ENCODE measurements around the gene ATRNL1. TPM values are rescaled to one million over a fixed set of nuclear protein-coding genes. Genes with fewer than 3 reads are reported as not detected.

ATRNL1 gene
- total RNA-seq, 1 experiment from 2014 or later = 8.8 TPM

DNA sequence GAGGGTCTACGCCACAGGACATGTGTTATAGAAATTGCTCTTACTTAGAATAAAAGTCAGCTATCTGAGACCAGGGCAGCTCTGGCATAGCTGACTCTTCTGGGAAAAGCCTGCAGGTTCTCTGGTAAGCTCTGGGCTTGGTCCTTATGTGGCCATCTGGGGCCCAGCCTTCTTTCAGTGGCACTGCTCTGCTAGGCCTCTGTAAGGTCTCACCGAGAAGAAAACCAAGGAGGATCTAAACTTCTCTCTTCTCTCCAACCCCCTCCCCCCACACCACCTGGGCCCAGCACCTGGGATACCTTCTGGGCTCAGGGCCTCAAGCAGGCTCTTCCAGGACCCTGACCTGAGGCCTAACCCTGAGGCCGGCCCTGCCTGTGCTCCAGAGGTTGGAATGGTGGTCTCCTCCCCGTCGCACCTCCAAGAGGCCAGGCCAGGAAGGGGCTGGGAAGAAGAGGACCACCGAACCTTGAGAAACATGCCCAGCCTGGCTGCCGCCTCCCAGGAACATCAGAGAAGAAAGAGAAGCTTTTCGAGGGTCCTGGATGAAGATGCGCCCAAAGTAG lies 856.2 kb downstream of the ATRNL1 start:
- TF ChIP-seq CTCF (IDR thresholded peaks at IDR 0.05; ENCODE audit: unreplicated experiment) = no peak
- Mint-ChIP-seq H3K4me1 (ENCODE audit: low read depth, unreplicated experiment) (no peaks in the 10 kb centered on the region), H3K36me3 (ENCODE audit: insufficient read depth, unreplicated experiment) (no peaks in the 10 kb centered on the region), H3K9me3 (ENCODE audit: low read depth, unreplicated experiment) (no peaks in the 10 kb centered on the region), H3K4me3 (ENCODE audit: low read depth, unreplicated experiment) (no peak overlapping the region), H3K27me3 (ENCODE audit: unreplicated experiment) (no peaks in the 10 kb centered on the region), H3K27ac (ENCODE audit: unreplicated experiment) (no peak overlapping the region)
- intact Hi-C loops (cut with micrococcal nuclease; ENCODE audit: unreplicated experiment) = no loop called here
- DNase-seq = no peak
- CTCF ChIA-PET = no interaction called here
- no TSS peak for BruUV-seq (replicated peaks)

DNA sequence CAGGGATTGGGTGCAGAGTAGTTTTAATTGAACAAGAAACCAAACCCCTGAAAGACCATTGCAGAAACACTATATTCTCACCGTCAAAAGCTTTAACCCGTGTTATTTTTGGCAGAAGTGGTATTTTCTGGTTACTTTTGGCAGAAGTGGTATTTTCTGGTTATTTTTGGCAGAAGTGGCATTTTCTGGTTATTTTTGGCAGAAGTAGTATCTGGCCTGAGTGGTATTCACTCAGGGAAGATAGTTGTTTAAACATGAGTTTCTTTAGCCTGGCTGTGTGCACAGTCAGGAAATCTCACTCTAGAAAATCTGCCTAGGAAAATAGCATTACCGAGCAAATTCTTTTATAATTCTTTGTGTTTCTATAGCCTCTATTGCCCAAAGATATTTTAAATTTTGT lies 857.2 kb downstream of the ATRNL1 start:
- H3K4me1 Mint-ChIP-seq (ENCODE audit: low read depth, unreplicated experiment) = no peaks in the 10 kb centered on the region
- no TSS peak for BruUV-seq (replicated peaks)
- no peaks in the 10 kb centered on the region for H3K9me3 Mint-ChIP-seq (ENCODE audit: low read depth, unreplicated experiment)
- no peak overlapping the region for H3K27ac Mint-ChIP-seq (ENCODE audit: unreplicated experiment)
- no peaks in the 10 kb centered on the region for H3K36me3 Mint-ChIP-seq (ENCODE audit: insufficient read depth, unreplicated experiment)
- no peak overlapping the region for H3K4me3 Mint-ChIP-seq (ENCODE audit: low read depth, unreplicated experiment)
- no peaks in the 10 kb centered on the region for H3K27me3 Mint-ChIP-seq (ENCODE audit: unreplicated experiment)
- CTCF ChIA-PET = no interaction called here
- no peak for DNase-seq
- no peak for TF ChIP-seq CTCF (IDR thresholded peaks at IDR 0.05; ENCODE audit: unreplicated experiment)
- intact Hi-C loops (cut with micrococcal nuclease; ENCODE audit: unreplicated experiment) = no loop called here

- Mint-ChIP-seq H3K4me3 (ENCODE audit: low read depth, unreplicated experiment) (no peak overlapping the region), H3K27ac (ENCODE audit: unreplicated experiment) (no peak overlapping the region), H3K9me3 (ENCODE audit: low read depth, unreplicated experiment) (no peaks in the 10 kb centered on the region), H3K4me1 (ENCODE audit: low read depth, unreplicated experiment) (no peaks in the 10 kb centered on the region), H3K36me3 (ENCODE audit: insufficient read depth, unreplicated experiment) (no peaks in the 10 kb centered on the region), H3K27me3 (ENCODE audit: unreplicated experiment) (no peaks in the 10 kb centered on the region)
- DNase-seq = no peak
- no TSS peak for BruUV-seq (replicated peaks)
- no peak for TF ChIP-seq CTCF (IDR thresholded peaks at IDR 0.05; ENCODE audit: unreplicated experiment)
- CTCF ChIA-PET = no interaction called here
- intact Hi-C loops (cut with micrococcal nuclease; ENCODE audit: unreplicated experiment) = no loop called here
These were observed 858.1 kb downstream of the ATRNL1 start for GRCh38 chr10:115951242-115951641.

DNA sequence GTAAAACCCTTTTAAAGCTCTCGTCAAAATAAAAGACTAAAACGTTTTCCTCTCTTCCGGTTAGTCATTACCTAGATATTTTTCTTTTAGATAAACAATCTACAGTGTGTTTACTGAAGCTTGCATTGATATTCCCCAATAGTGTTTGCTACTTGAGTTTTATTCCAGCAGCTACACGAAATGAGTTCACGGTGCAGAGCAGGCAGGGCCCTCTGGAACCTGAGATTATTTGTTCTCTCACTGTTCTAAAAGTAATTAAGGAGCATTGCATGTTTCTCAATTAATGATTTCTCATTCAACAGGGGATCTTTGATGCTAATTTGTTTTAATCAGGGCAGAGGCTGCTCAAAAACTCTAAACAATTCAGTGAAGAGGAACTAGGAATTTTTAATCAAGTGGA lies 860.1 kb downstream of the ATRNL1 start:
- Mint-ChIP-seq H3K36me3 (ENCODE audit: insufficient read depth, unreplicated experiment) (no peaks in the 10 kb centered on the region), H3K4me1 (ENCODE audit: low read depth, unreplicated experiment) (no peaks in the 10 kb centered on the region), H3K9me3 (ENCODE audit: low read depth, unreplicated experiment) (no peaks in the 10 kb centered on the region), H3K27ac (ENCODE audit: unreplicated experiment) (no peak overlapping the region), H3K27me3 (ENCODE audit: unreplicated experiment) (no peaks in the 10 kb centered on the region), H3K4me3 (ENCODE audit: low read depth, unreplicated experiment) (no peak overlapping the region)
- BruUV-seq (replicated peaks) = no TSS peak
- CTCF ChIA-PET = no interaction called here
- intact Hi-C loops (cut with micrococcal nuclease; ENCODE audit: unreplicated experiment) = no loop called here
- TF ChIP-seq CTCF (IDR thresholded peaks at IDR 0.05; ENCODE audit: unreplicated experiment) = no peak
- DNase-seq = no peak

All from Calu3 (cell line).